ENCODE measurements around the gene CAMKK1.

The CAMKK1 gene

DNA sequence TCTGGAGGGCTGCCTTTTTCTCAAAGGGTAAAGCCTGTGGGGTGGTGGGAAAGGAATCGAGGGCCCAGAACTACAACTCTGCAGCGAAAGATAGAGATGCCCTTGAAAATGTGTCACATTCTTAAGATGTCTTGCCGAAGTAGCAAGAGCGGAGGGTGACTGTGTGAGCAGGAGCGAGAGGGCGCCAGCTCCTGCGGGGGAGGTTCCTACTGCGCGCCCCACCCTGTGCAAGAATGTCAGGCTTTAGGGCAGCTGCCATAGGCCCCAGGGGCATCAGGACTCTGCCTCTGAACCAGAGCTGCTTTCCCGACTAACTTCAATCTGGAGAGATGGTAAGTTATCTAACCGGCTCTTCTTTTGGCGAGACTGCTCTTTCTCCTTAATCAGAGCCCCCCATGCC, 80.1 kb downstream of the CAMKK1 start:
- TF ChIP-seq, protein P1, sequence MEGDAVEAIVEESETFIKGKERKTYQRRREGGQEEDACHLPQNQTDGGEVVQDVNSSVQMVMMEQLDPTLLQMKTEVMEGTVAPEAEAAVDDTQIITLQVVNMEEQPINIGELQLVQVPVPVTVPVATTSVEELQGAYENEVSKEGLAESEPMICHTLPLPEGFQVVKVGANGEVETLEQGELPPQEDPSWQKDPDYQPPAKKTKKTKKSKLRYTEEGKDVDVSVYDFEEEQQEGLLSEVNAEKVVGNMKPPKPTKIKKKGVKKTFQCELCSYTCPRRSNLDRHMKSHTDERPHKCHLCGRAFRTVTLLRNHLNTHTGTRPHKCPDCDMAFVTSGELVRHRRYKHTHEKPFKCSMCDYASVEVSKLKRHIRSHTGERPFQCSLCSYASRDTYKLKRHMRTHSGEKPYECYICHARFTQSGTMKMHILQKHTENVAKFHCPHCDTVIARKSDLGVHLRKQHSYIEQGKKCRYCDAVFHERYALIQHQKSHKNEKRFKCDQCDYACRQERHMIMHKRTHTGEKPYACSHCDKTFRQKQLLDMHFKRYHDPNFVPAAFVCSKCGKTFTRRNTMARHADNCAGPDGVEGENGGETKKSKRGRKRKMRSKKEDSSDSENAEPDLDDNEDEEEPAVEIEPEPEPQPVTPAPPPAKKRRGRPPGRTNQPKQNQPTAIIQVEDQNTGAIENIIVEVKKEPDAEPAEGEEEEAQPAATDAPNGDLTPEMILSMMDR (conservative IDR thresholded peaks at IDR 0.05), result no peak
- no peak overlapping the region for H3K27ac ChIP-seq

GRCh38 chr17:3812284-3812683, 80.6 kb downstream of the CAMKK1 start:
- TF ChIP-seq, protein P1 (conservative IDR thresholded peaks at IDR 0.05), result no peak
- no peak overlapping the region for H3K27ac ChIP-seq
